ENCODE results near the gene CCNA2. TPM values are rescaled to one million over a fixed set of nuclear protein-coding genes. Genes with fewer than 3 reads are reported as not detected.
A peak's percentile ranks its signal among the peaks of the same experiment; 100 is the strongest.

The CCNA2 gene
- total RNA-seq, 1 donor from 2014 or later = 8.2 TPM

DNA sequence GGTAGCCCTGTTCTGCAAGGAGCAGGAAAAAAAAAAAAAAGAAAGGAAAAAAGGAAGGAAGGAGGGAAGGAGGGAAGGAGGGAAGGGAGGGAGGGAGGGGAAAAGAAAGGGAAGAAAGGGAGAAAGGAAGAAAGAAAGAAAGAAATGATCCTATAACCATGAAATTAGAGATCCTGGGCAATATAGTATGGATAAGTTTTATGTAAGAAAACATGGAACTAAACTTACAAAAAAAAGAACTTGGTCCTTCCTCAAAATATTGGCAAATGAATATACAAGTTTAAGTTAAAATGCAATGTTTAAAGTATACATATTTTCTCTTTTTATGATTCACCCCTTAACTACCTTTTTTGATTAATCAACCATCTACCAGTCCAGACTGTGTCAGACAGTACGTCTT, 27.7 kb upstream of the CCNA2 start:
- Mint-ChIP-seq H3K27me3 (ENCODE audit: low read depth) (no peaks in the 10 kb centered on the region), H3K4me3 (ENCODE audit: unreplicated experiment) (no peak overlapping the region), H3K36me3 (ENCODE audit: low read depth) (peaks cover 29% of the 10 kb centered on the region), H3K27ac (ENCODE audit: unreplicated experiment) (no peak overlapping the region), H3K9me3 (ENCODE audit: low read depth) (no peaks in the 10 kb centered on the region), H3K4me1 (ENCODE audit: low read depth) (no peaks in the 10 kb centered on the region)
- no peak for DNase-seq (ENCODE audit: low spot score)
- TF ChIP-seq, protein P1, sequence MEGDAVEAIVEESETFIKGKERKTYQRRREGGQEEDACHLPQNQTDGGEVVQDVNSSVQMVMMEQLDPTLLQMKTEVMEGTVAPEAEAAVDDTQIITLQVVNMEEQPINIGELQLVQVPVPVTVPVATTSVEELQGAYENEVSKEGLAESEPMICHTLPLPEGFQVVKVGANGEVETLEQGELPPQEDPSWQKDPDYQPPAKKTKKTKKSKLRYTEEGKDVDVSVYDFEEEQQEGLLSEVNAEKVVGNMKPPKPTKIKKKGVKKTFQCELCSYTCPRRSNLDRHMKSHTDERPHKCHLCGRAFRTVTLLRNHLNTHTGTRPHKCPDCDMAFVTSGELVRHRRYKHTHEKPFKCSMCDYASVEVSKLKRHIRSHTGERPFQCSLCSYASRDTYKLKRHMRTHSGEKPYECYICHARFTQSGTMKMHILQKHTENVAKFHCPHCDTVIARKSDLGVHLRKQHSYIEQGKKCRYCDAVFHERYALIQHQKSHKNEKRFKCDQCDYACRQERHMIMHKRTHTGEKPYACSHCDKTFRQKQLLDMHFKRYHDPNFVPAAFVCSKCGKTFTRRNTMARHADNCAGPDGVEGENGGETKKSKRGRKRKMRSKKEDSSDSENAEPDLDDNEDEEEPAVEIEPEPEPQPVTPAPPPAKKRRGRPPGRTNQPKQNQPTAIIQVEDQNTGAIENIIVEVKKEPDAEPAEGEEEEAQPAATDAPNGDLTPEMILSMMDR (IDR thresholded peaks at IDR 0.05) = no peak

DNA sequence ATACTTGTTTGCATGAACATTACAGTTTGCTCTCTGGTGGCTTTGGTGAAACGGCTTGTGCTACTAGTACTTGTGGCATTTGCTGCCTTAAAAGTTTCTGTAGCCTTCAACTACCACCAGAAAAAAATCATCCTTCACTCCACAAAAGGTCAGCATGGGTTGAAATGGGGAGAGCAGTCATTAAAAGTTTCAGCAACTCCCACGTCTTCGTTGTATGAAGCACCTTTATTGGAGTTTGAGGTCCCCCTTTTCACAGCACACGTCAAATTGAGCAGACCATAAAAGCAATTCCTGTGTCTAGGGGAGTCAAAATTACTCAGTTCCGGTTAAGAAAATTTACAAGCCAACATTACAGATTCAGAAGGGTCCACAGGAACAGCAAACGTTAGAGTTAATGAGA, 23.0 kb upstream of the CCNA2 start:
- Mint-ChIP-seq H3K27ac (ENCODE audit: unreplicated experiment) (no peak overlapping the region), H3K27me3 (ENCODE audit: low read depth) (no peaks in the 10 kb centered on the region)
- TF ChIP-seq, protein P1 (IDR thresholded peaks at IDR 0.05) = no peak

DNA sequence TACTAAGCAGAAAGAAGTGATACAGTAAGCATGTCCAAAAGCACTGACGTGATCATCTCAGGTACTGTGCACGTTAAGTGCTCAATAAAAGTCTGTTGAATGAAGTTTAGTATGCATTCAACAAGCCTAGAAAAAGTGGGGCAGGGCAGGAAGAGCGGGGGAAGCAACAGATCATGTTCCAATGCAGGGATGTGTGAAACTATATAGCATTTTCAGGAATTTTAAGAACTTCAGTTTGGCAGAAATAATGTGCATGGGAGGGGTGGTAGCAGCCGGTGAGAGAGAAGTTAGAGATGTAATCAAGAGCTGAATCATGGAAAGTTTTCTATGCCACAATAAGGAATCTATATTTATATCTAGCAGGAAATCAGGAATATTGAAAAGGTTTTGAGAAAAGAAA, 19.2 kb upstream of the CCNA2 start:
- DNase-seq (ENCODE audit: low spot score) = no peak
- Mint-ChIP-seq H3K36me3 (ENCODE audit: low read depth) (peaks cover 30% of the 10 kb centered on the region), H3K27ac (ENCODE audit: unreplicated experiment) (peak overlapping the region; percentile 70), H3K27me3 (ENCODE audit: low read depth) (no peaks in the 10 kb centered on the region), H3K4me1 (ENCODE audit: low read depth) (peaks cover 8% of the 10 kb centered on the region), H3K4me3 (ENCODE audit: unreplicated experiment) (no peak overlapping the region), H3K9me3 (ENCODE audit: low read depth) (no peaks in the 10 kb centered on the region)
- TF ChIP-seq, protein P1 (IDR thresholded peaks at IDR 0.05) = no peak

More for the DNA sequence above, 23.0 kb upstream of the CCNA2 start:
- Mint-ChIP-seq H3K36me3 (ENCODE audit: low read depth) (peaks cover 30% of the 10 kb centered on the region), H3K9me3 (ENCODE audit: low read depth) (no peaks in the 10 kb centered on the region), H3K4me3 (ENCODE audit: unreplicated experiment) (no peak overlapping the region), H3K4me1 (ENCODE audit: low read depth) (peaks cover 8% of the 10 kb centered on the region)
- DNase-seq (ENCODE audit: low spot score) = no peak

DNA sequence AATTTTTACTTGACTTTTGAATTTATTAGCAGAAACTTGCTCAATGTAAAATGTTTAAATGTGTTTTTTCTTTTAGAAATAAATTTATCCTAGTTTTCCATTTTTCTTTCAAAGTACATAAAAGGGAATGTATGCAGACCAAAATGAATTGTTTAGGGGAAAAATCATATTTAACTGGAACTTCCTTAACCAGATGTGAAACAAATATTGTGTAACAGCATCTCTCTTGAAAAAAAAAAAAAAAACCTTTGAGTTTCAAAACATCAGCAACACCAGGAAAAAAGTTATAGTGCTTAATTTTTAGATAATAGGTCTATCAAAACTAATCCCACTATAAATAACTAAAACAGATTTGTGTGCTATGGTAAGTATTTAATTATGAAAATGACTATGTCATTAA, 14.5 kb upstream of the CCNA2 start:
- no peaks in the 10 kb centered on the region for H3K9me3 Mint-ChIP-seq (ENCODE audit: low read depth)
- H3K27me3 Mint-ChIP-seq (ENCODE audit: low read depth) = no peaks in the 10 kb centered on the region
- peaks cover 6% of the 10 kb centered on the region for H3K4me1 Mint-ChIP-seq (ENCODE audit: low read depth)
- H3K36me3 Mint-ChIP-seq (ENCODE audit: low read depth) = peaks cover 21% of the 10 kb centered on the region
- H3K4me3 Mint-ChIP-seq (ENCODE audit: unreplicated experiment) = no peak overlapping the region
- TF ChIP-seq, protein P1 (IDR thresholded peaks at IDR 0.05) = no peak
- DNase-seq (ENCODE audit: low spot score) = no peak
- H3K27ac Mint-ChIP-seq (ENCODE audit: unreplicated experiment) = no peak overlapping the region

DNA sequence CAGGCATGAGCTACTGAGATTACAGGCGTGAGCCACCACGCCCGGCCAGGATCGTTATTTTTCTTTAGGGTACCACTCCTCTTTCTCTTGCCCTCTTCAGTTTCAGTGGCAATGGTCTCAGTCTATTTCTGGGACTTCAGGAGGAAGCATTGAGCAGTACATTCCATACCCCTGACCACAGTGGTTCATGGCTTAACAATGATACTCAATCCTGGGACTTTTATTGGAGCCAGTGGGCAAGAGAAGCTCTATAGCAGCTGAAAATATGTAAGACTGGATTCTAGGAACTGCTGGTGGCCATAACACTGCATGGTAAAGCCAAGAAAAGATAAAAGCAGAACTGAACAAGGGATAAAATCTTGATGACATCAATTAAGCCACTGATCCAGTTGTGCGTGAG, 5.8 kb upstream of the CCNA2 start:
- DNase-seq (ENCODE audit: low spot score) = no peak
- peaks cover 10% of the 10 kb centered on the region for H3K36me3 Mint-ChIP-seq (ENCODE audit: low read depth)
- TF ChIP-seq, protein P1 (IDR thresholded peaks at IDR 0.05) = no peak
- no peak overlapping the region for H3K4me3 Mint-ChIP-seq (ENCODE audit: unreplicated experiment)
- H3K27me3 Mint-ChIP-seq (ENCODE audit: low read depth) = no peaks in the 10 kb centered on the region
- no peaks in the 10 kb centered on the region for H3K4me1 Mint-ChIP-seq (ENCODE audit: low read depth)
- no peak overlapping the region for H3K27ac Mint-ChIP-seq (ENCODE audit: unreplicated experiment)
- H3K9me3 Mint-ChIP-seq (ENCODE audit: low read depth) = no peaks in the 10 kb centered on the region
